PC-3 (cell line): ENCODE results near the gene CEACAM18. TPM values are rescaled to one million over a fixed set of nuclear protein-coding genes. Genes with fewer than 3 reads are reported as not detected.
"Not testable (repeated sequence)": the region's sequence is repeated elsewhere in the genome, so short reads cannot be mapped to it uniquely, and the experiment has no call there.

ENCODE experiments used
- ATAC-seq: fragments of 200-7000 bp; cut with Tn5 transposase; 2 replicates; pipeline ENCODE4 v1.9.1; 2020; ENCODE audit warnings: mild to moderate bottlenecking, moderate library complexity
- BruUV-seq: library from RNA; stranded (reverse); fragments of 400-500 nt; replicated peaks from 2 replicates; lab custom pipeline; 2021; lab: Mats Ljungman, UMichigan
- CTCF ChIA-PET: fragments of 300-600 bp; sonication (Branson Sonifier 250); formaldehyde crosslinking; loops from one replicate; lab custom pipeline; 2022; ENCODE audit warnings: antibody characterized with exemption; lab: Charles Lee
- POLR2A ChIA-PET: fragments of 300-600 bp; sonication (Branson Sonifier 250); formaldehyde crosslinking; loops from one replicate; lab custom pipeline; 2022; ENCODE audit warnings: antibody characterized with exemption; ENCODE audit not compliant: unreplicated experiment; lab: Charles Lee
- DNase-seq: peaks from one replicate; pipeline ENCODE4 v3.0.0-alpha.2; 2015
- H2AFZ ChIP-seq: fragments of 300-600 bp; sonication (generic); 2 replicates; pipeline ENCODE4 v1.6.0; 2016; ENCODE audit warnings: antibody characterized with exemption, low read length
- H3F3A ChIP-seq: fragments of 300-600 bp; sonication (generic); one replicate; pipeline ENCODE4 v1.6.0; 2017; ENCODE audit warnings: antibody characterized with exemption, low read length, control low read depth, mild to moderate bottlenecking; ENCODE audit not compliant: unreplicated experiment
- H3K27ac ChIP-seq: fragments of 300-600 bp; sonication (generic); 2 replicates; pipeline ENCODE4 v1.5.1; 2016; ENCODE audit warnings: mild to moderate bottlenecking, low read length
- H3K27me3 ChIP-seq: fragments of 300-600 bp; sonication (generic); 2 replicates; pipeline ENCODE4 v1.6.1; 2016; ENCODE audit warnings: low read length, mixed read lengths
- H3K36me3 ChIP-seq: fragments of 300-600 bp; sonication (generic); 2 replicates; pipeline ENCODE4 v1.6.1; 2016; ENCODE audit warnings: low read depth, mixed run types, low read length, mixed read lengths
- H3K4me1 ChIP-seq: fragments of 300-600 bp; sonication (generic); 2 replicates; pipeline ENCODE4 v1.5.1; 2016; ENCODE audit warnings: low read length; ENCODE audit not compliant: insufficient read depth
- H3K4me2 ChIP-seq: fragments of 300-600 bp; sonication (generic); 2 replicates; pipeline ENCODE4 v1.6.0; 2016; ENCODE audit warnings: low read length
- H3K4me3 ChIP-seq: fragments of 300-600 bp; sonication (generic); 2 replicates; pipeline ENCODE4 v1.5.1; 2016; ENCODE audit warnings: mild to moderate bottlenecking, low read length, mixed read lengths
- H3K79me2 ChIP-seq: fragments of 300-600 bp; sonication (generic); 2 replicates; pipeline ENCODE4 v1.6.1; 2017; ENCODE audit warnings: low read length, mixed read lengths
- H3K9ac ChIP-seq: fragments of 300-600 bp; sonication (generic); 2 replicates; pipeline ENCODE4 v1.6.0; 2016; ENCODE audit warnings: mild to moderate bottlenecking, low read length
- H3K9me2 ChIP-seq: fragments of 300-600 bp; sonication (generic); replicated peaks from 2 replicates; pipeline ENCODE4 v1.6.1; 2016; ENCODE audit warnings: mixed run types, low read length, mixed read lengths
- H3K9me3 ChIP-seq: fragments of 300-600 bp; sonication (generic); 2 replicates; pipeline ENCODE4 v1.6.1; 2016; ENCODE audit warnings: low read length, mixed read lengths
- H4K20me1 ChIP-seq: fragments of 300-600 bp; sonication (generic); 2 replicates; pipeline ENCODE4 v1.6.1; 2016; ENCODE audit warnings: low read length, mixed read lengths
- CTCF ChIP-seq: fragments of 300-600 bp; sonication (generic); conservative IDR thresholded peaks from 2 replicates; pipeline ENCODE4 v1.5.1; 2017; ENCODE audit warnings: antibody characterized with exemption, low read depth, mild to moderate bottlenecking, low read length
- EZH2 ChIP-seq: fragments of 300-600 bp; sonication (generic); IDR thresholded peaks from one replicate; pipeline ENCODE4 v1.6.1; 2017; ENCODE audit warnings: antibody characterized with exemption, mild to moderate bottlenecking, low read length; ENCODE audit not compliant: unreplicated experiment
- EZH2phosphoT487 ChIP-seq: fragments of 300-600 bp; sonication (generic); IDR thresholded peaks from 2 replicates; pipeline ENCODE4 v1.6.1; 2018; ENCODE audit warnings: mild to moderate bottlenecking, antibody characterized with exemption, low read length, borderline replicate concordance
- intact Hi-C: fragments of 100-400 bp; cut with micrococcal nuclease; formaldehyde crosslinking; loops from 2 replicates; pipeline ENCODE4 v1.9.0; 2023
- total RNA-seq: library from RNA; depleted of rRNA; stranded (reverse); fragments of >200 nt; gene quantifications from 2 replicates; pipeline ENCODE4 v1.2.3, GENCODE V29; 2014

CEACAM18 gene
- total RNA-seq, 1 experiment from 2014 or later: not detected

GRCh38 chr19:51441410-51442390 lies 36.6 kb upstream of the CEACAM18 start:
- CTCF ChIA-PET: interaction anchor here (0.5 to 0.6 kb wide), 2 partner anchors 102 to 217 kb away, joined by 3 read pairs; no protein-coding TSS in a partner anchor

GRCh38 chr19:51447510-51447909 lies 30.8 kb upstream of the CEACAM18 start:
- H2AFZ ChIP-seq, H3K4me1 ChIP-seq, H4K20me1 ChIP-seq, POLR2A ChIA-PET, H3K27ac ChIP-seq, H3K9me2 ChIP-seq, H3F3A ChIP-seq, BruUV-seq, H3K79me2 ChIP-seq, DNase-seq, CTCF ChIA-PET, intact Hi-C loops, H3K9ac ChIP-seq, H3K9me3 ChIP-seq, H3K4me3 ChIP-seq, H3K36me3 ChIP-seq, ATAC-seq, H3K4me2 ChIP-seq: not testable (repeated sequence)
- H3K27me3 ChIP-seq: peaks cover 76% of the 10 kb centered on the region

More at GRCh38 chr19:51441410-51442390, 36.6 kb upstream of the CEACAM18 start:
- Histone ChIP-seq H3K9ac (0 out of 2 replicates have a peak overlapping the region, but pooled peaks have one; percentile 2), H3K27ac (peak overlapping the region; percentile 13; the same call in 1 of the 2 replicates), H3K79me2 (no peaks in the 10 kb centered on the region), H3K36me3 (no peaks in the 10 kb centered on the region), H3K27me3 (peaks cover 60% of the 10 kb centered on the region), H3K4me2 (peak overlapping the region; percentile 85), H3K9me2 (no peaks in the 10 kb centered on the region), H3K9me3 (no peaks in the 10 kb centered on the region), H3F3A (no peaks in the 10 kb centered on the region), H4K20me1 (no peaks in the 10 kb centered on the region), H3K4me3 (peak overlapping the region; percentile 63), H3K4me1 (peaks cover 17% of the 10 kb centered on the region), H2AFZ (peak overlapping the region; percentile 72)
- DNase-seq: peak; percentile 69
- BruUV-seq: no TSS peak
- POLR2A ChIA-PET: no interaction called here
- ATAC-seq: peak; percentile 77
- intact Hi-C loops: no loop called here
- TF ChIP-seq EZH2: no peak
- TF ChIP-seq CTCF: 0 out of 2 replicates have a peak, but pooled peaks have one; percentile 3

- no peak overlapping the region for H3K9ac ChIP-seq
- no peak overlapping the region for H3K4me3 ChIP-seq
- DNase-seq (no peak), ATAC-seq (no peak)
- TF ChIP-seq CTCF (no peak), EZH2phosphoT487 (no peak)
- H3K4me1 ChIP-seq: no peaks in the 10 kb centered on the region
- H2AFZ ChIP-seq: no peak overlapping the region
- intact Hi-C loops: no loop called here
- no peaks in the 10 kb centered on the region for H3K79me2 ChIP-seq
- BruUV-seq: no TSS peak
- ChIA-PET POLR2A (no interaction called here), CTCF (interaction anchor here (0.7 kb wide), 1 partner anchor 827 kb away, joined by 3 read pairs; no protein-coding TSS in a partner anchor)
- H3K27me3 ChIP-seq: peaks cover 76% of the 10 kb centered on the region
- H3F3A ChIP-seq: no peaks in the 10 kb centered on the region
- no peaks in the 10 kb centered on the region for H3K9me2 ChIP-seq
- no peaks in the 10 kb centered on the region for H3K9me3 ChIP-seq
- no peaks in the 10 kb centered on the region for H4K20me1 ChIP-seq
- no peak overlapping the region for H3K27ac ChIP-seq
- H3K36me3 ChIP-seq: no peaks in the 10 kb centered on the region
- no peak overlapping the region for H3K4me2 ChIP-seq
These were observed 30.3 kb upstream of the CEACAM18 start for GRCh38 chr19:51448011-51448410.
